ENCODE results near the gene MCCC2. TPM values are rescaled to one million over a fixed set of nuclear protein-coding genes. Genes with fewer than 3 reads are reported as not detected.

MCCC2 gene
- total and polyA plus RNA-seq, 2 of the 13 experiments (the other 11 are each of a cell fraction or from before 2014, with no cell fraction given), result 44.8 to 83.6 TPM

GRCh38 chr5:71693828-71694427, 106.8 kb downstream of the MCCC2 start (continued):
- TF ChIP-seq MBD4 (IDR thresholded peaks at IDR 0.05; ENCODE audit: borderline replicate concordance, low read length) (no peak), U2AF1 (optimal IDR thresholded peaks at IDR 0.05; ENCODE audit: low read depth, low read length) (no peak), ELF1 (CRISPR knock-in tag; IDR thresholded peaks at IDR 0.05) (no peak), SOX13 (IDR thresholded peaks at IDR 0.05) (no peak), SOX13 (CRISPR knock-in tag; conservative IDR thresholded peaks at IDR 0.05 in 1 of 2, IDR thresholded peaks at IDR 0.05 in 1 of 2) (0 out of 4 replicates have a peak, but pooled peaks of 1 of the 2 experiments have one; percentile 40), MNT (IDR thresholded peaks at IDR 0.05) (no peak), ZNF569 (CRISPR knock-in tag; IDR thresholded peaks at IDR 0.05; ENCODE audit: borderline replicate concordance) (no peak), ZGPAT (CRISPR knock-in tag; IDR thresholded peaks at IDR 0.05) (0 out of 2 replicates have a peak, but pooled peaks have one; percentile 19), ZNF317 (CRISPR knock-in tag; IDR thresholded peaks at IDR 0.05) (no peak), KAT7 (CRISPR knock-in tag; IDR thresholded peaks at IDR 0.05; ENCODE audit: borderline replicate concordance) (no peak), KLF6 (CRISPR knock-in tag; IDR thresholded peaks at IDR 0.05) (no peak), PPARG (CRISPR knock-in tag; conservative IDR thresholded peaks at IDR 0.05) (peak; percentile 69), ZNF138 (CRISPR knock-in tag; IDR thresholded peaks at IDR 0.05; ENCODE audit: low read depth) (no peak), THYN1 (CRISPR knock-in tag; IDR thresholded peaks at IDR 0.05; ENCODE audit: borderline replicate concordance, low read depth) (no peak), KDM6A (CRISPR knock-in tag; IDR thresholded peaks at IDR 0.05; ENCODE audit: low read depth) (peak; percentile 70; the same call in 1 of the 2 replicates), NRL (CRISPR knock-in tag; IDR thresholded peaks at IDR 0.05; ENCODE audit: borderline replicate concordance) (no peak), ZZZ3 (CRISPR knock-in tag; IDR thresholded peaks at IDR 0.05; ENCODE audit: borderline replicate concordance) (no peak), ZNF772 (CRISPR knock-in tag; IDR thresholded peaks at IDR 0.05) (no peak), ZBTB26 (CRISPR knock-in tag; IDR thresholded peaks at IDR 0.05; ENCODE audit: borderline replicate concordance) (peak; percentile 79), HMG20B (CRISPR knock-in tag; conservative IDR thresholded peaks at IDR 0.05) (0 out of 2 replicates have a peak, but pooled peaks have one; percentile 49), PHB2 (IDR thresholded peaks at IDR 0.05; ENCODE audit: partially characterized antibody) (no peak), HNRNPL (IDR thresholded peaks at IDR 0.05; ENCODE audit: low read depth, low read length) (no peak), CBX1 (IDR thresholded peaks at IDR 0.05; ENCODE audit: low read depth) (no peak), ZNF678 (CRISPR knock-in tag; IDR thresholded peaks at IDR 0.05) (no peak), ZNF430 (CRISPR knock-in tag; IDR thresholded peaks at IDR 0.05) (no peak), RFX3 (CRISPR knock-in tag; IDR thresholded peaks at IDR 0.05) (no peak)

Measured in HepG2 (cell line).